OCI-LY1 (cell line): ENCODE results near the gene POLA1.

Experiments used
- CTCF ChIP-seq: fragments of 200-600 bp; sonication (generic), shearing (Covaris generic); IDR thresholded peaks from 2 replicates; pipeline ENCODE4 v1.5.1; 2017; ENCODE audit warnings: mild to moderate bottlenecking, antibody characterized with exemption, low read length, moderate library complexity, mixed read lengths
- EZH2 ChIP-seq: fragments of 200-600 bp; sonication (generic), shearing (Covaris generic); IDR thresholded peaks from 2 replicates; pipeline ENCODE4 v1.8.0; 2017; ENCODE audit warnings: borderline replicate concordance, mixed run types, mild to moderate bottlenecking, antibody characterized with exemption, low read length, moderate library complexity, mixed read lengths

- TF ChIP-seq CTCF (no peak), EZH2 (no peak)
Measured at GRCh38 chrX:24946369-24946768, 252.7 kb downstream of the POLA1 start.
